ENCODE data around the gene PSME2. TPM values are rescaled to one million over a fixed set of nuclear protein-coding genes. Genes with fewer than 3 reads are reported as not detected.

Gene PSME2
- total RNA-seq, 1 experiment from 2014 or later: 134 TPM

DNA sequence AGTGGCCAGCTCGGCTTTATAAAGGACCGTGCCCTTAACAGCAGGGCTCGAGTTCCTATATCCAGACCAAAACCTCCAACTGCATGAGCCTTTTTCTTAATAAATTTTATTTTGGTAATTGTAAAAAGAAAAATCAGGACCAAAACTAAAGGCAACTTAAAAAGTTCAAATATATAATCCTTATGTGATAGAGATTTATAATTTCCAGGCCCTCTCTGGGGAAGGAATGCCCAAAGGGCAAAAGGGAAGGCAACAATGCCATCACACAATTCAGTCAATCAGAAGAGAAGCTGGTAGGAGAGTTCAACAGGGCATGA lies 42.6 kb upstream of the PSME2 start:
- Mint-ChIP-seq H3K27me3 (ENCODE audit: insufficient read depth, unreplicated experiment) (no peaks in the 10 kb centered on the region), H3K9me3 (ENCODE audit: unreplicated experiment) (no peaks in the 10 kb centered on the region), H3K36me3 (ENCODE audit: insufficient read depth, unreplicated experiment) (peaks cover 61% of the 10 kb centered on the region), H3K27ac (ENCODE audit: low read depth, unreplicated experiment) (peak overlapping the region; percentile 84), H3K4me1 (ENCODE audit: insufficient read depth, unreplicated experiment) (peaks cover 15% of the 10 kb centered on the region), H3K4me3 (ENCODE audit: unreplicated experiment) (peak overlapping the region; percentile 81)
- ChIA-PET CTCF (interaction anchor here (0.6 to 7.0 kb wide), 7 partner anchors 10 to 121 kb away, joined by 3 to 51 read pairs (median 3); partner anchors contain the start of genes IRF9, LTB4R2 and REC8), POLR2A (interaction anchor here (0.6 to 4.0 kb wide), 22 partner anchors 9 to 868 kb away, joined by 3 to 27 read pairs (median 4); partner anchors contain the start of genes CHMP4A, CIDEB, DCAF11 and EMC9)
- no TSS peak for BruUV-seq (replicated peaks)
- intact Hi-C loops (cut with micrococcal nuclease): loop anchor here (2.0 kb wide), 1 partner anchor 24 kb away; the partner anchor contains the start of gene CHMP4A
- TF ChIP-seq CTCF (IDR thresholded peaks at IDR 0.05; ENCODE audit: unreplicated experiment): no peak
- DNase-seq (ENCODE audit: unreplicated experiment): no peak

DNA sequence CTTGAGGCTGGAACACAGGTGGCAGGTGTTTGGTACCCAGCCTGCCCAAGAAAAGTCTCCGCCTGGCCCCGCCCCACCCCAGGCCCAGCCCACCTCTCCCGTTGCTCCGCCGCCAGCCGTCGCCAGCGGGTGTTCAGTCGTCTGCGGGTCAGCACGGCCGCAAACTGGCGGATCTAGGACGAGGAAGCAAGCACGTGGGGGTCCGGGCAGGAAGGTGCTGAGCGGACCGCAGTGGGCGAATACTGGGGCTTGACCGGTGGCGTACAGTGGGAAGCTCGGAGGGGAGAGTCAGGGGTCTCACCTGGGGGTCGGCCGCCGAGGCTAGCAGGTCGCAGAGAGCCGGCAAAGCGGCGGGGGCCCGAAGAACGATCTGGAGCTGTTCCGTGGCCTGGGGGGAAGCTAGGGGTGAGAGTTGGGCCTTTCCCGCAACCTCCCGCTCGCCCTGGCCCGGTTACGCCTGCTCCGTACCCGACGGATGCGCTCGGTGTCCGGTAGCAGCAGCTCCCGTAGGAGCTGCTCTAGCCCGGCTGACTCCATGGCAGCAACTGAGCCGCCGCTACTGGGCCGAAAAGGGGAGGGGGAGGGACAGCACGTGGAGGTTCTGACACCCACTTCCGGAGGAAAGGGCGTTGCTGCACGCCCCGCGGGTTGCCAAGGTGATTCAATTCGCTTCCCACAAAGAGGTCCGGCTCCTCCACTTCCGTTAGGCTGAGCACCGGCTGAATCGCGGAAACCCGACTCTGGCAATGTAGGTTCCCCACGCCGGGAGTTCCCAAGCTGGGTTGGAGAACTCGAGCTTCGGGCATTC lies 42.0 kb upstream of the PSME2 start, which contains the start of gene IPO4:
Gene IPO4 (minus strand): TSS at position 566 of the 808 bp plus-strand sequence. CDS start 29 bp downstream, at position 537.
- Mint-ChIP-seq H3K9me3 (ENCODE audit: unreplicated experiment) (no peaks in the 10 kb centered on the region), H3K36me3 (ENCODE audit: insufficient read depth, unreplicated experiment) (peaks cover 60% of the 10 kb centered on the region), H3K4me1 (ENCODE audit: insufficient read depth, unreplicated experiment) (peaks cover 12% of the 10 kb centered on the region), H3K27ac (ENCODE audit: low read depth, unreplicated experiment) (peak within 1 kb of the TSS; percentile 84), H3K27me3 (ENCODE audit: insufficient read depth, unreplicated experiment) (no peaks in the 10 kb centered on the region), H3K4me3 (ENCODE audit: unreplicated experiment) (peak within 1 kb of the TSS; percentile 81)
- TSS peak; percentile 56 for BruUV-seq (replicated peaks)
- ChIA-PET POLR2A (interaction anchor here (0.6 to 4.0 kb wide), 22 partner anchors 9 to 867 kb away, joined by 3 to 27 read pairs (median 4); partner anchors contain the start of genes CHMP4A, CIDEB, DCAF11 and EMC9), CTCF (interaction anchor here (0.6 to 7.0 kb wide), 8 partner anchors 9 to 122 kb away, joined by 3 to 51 read pairs (median 3); partner anchors contain the start of genes IRF9, LTB4R2 and REC8)
- intact Hi-C loops (cut with micrococcal nuclease): loop anchor here (2.0 kb wide), 1 partner anchor 24 kb away; the partner anchor contains the start of gene CHMP4A
- DNase-seq (ENCODE audit: unreplicated experiment): peak; percentile 97
- TF ChIP-seq CTCF (IDR thresholded peaks at IDR 0.05; ENCODE audit: unreplicated experiment): no peak

- Mint-ChIP-seq H3K36me3 (ENCODE audit: insufficient read depth, unreplicated experiment) (peaks cover 57% of the 10 kb centered on the region), H3K27ac (ENCODE audit: low read depth, unreplicated experiment) (peak overlapping the region; percentile 84), H3K9me3 (ENCODE audit: unreplicated experiment) (no peaks in the 10 kb centered on the region), H3K27me3 (ENCODE audit: insufficient read depth, unreplicated experiment) (no peaks in the 10 kb centered on the region), H3K4me3 (ENCODE audit: unreplicated experiment) (peak overlapping the region; percentile 81), H3K4me1 (ENCODE audit: insufficient read depth, unreplicated experiment) (peaks cover 12% of the 10 kb centered on the region)
- ChIA-PET POLR2A (interaction anchor here (1.1 to 4.0 kb wide), 4 partner anchors 8 to 78 kb away, joined by 3 to 25 read pairs (median 8); partner anchors contain the start of genes PSME2 and RNF31), CTCF (interaction anchor here (0.5 to 7.0 kb wide), 6 partner anchors 11 to 1234 kb away, joined by 3 to 51 read pairs (median 4); partner anchors contain the start of gene IRF9)
- no TSS peak for BruUV-seq (replicated peaks)
- DNase-seq (ENCODE audit: unreplicated experiment): no peak
- no peak for TF ChIP-seq CTCF (IDR thresholded peaks at IDR 0.05; ENCODE audit: unreplicated experiment)
- intact Hi-C loops (cut with micrococcal nuclease): no loop called here
These were observed 41.1 kb upstream of the PSME2 start for GRCh38 chr14:24187539-24187915.

Measured in MCF 10A (cell line).